HL-60/S4 treated with phorbol 12-myristate 13-acetate at 8.2 ng/mL for 4 days and 3 days (cell line): Measurements from ENCODE around the gene IGDCC3.
"Not testable (repeated sequence)": the region's sequence is repeated elsewhere in the genome, so short reads cannot be mapped to it uniquely, and the experiment has no call there.

Experiments used
- in situ Hi-C: fragments of 300-500 bp; cut with MboI; formaldehyde crosslinking; loops from 2 replicates; pipeline ENCODE4 v1.15.0; 2022; ENCODE audit warnings: low sequenced_read_pairs

The IGDCC3 gene

DNA sequence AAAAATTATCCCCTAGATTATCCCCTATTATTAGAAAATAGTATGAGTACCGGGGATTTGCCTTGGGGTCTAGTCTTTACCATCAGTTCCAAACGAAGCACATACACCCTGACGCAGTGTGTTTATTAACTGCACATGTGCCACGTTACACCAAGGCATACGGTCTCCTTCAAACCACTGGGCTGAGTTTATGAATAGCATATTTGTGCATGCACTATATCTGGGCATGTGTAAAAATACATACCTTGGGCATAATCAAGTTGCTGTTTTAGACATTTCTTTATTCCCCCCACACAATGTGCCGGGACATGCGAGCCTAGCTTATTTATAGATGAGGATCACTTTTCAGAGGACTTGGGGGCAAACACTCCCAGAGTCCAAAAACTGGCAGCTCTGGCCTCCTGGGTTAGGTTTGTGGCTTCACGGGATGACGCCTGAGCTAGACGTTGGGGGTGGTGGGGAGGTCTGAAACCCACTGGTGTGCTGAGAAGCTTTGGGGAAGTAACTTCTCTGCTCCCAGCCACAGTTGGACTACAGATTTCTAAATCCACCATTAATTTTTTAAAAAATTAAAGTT is 28.7 kb upstream of the IGDCC3 start:
- in situ Hi-C loops: no loop called here

- in situ Hi-C loops: no loop called here
Measured at GRCh38 chr15:65405791-65406423, 28.1 kb upstream of the IGDCC3 start.

DNA sequence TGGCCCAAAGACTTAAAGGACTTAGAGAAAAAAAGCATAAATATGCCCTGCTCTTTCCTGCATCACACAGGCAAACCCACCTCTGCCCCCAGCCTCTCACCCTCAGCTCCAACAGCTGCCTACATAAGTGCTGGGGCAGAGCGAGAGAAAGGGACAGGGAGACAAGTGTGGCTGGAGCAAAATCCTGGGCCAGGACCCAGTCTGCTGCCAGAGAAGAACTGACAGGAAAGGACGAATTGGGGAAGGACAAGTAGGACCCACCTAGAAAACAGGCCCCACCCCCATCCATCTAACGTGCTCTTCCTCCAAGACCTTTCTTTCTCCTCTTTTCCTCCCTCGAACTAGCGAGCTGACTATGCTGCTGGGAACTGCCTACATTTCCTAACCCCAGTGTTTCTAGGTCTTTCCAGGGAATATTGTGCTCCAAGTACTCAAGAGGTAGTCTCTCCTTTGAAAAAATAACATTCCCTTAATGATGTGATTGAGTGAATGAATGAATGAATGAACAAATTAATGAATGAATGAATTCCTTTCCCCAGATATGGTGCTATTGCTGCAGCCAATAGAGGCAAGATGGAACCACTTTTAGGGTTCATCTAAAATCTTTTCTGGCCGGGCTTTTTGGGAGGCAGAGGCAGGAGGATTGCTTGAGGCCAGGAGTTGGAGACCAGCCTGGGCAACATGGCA is 26.5 kb upstream of the IGDCC3 start:
- in situ Hi-C loops: no loop called here

GRCh38 chr15:65402961-65403360 is 25.2 kb upstream of the IGDCC3 start:
- in situ Hi-C loops: no loop called here

DNA sequence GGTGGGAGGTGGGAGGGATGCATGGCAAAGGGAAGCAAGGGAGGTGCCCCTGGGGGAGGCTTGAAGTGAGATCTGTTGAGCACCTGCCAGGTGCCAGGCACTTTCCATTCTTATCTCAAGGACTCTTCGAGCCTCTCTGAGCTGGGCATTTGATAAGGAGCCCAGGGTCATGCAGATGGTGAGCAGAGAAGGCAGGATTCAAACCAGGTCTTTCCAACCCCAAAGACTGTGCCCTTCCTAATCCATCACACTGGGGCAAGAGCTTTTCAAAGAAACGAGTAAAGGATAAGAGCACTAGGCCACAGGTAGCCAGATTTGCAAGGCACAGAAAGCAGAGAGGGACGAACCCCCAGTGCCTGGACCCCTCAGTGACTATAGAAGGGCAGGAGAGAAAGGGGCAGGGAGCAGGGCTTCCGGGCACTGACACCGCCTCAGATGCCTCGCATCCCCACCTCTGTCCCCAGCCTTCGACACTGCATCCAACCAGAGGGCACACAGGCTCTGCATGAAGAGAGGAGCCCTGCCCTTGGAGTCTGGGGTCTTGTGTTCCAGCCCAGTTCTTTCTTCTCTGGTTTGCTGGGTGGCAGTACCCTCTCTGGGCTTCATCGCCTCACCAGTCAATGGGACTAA is 23.9 kb upstream of the IGDCC3 start:
- in situ Hi-C loops: no loop called here

DNA sequence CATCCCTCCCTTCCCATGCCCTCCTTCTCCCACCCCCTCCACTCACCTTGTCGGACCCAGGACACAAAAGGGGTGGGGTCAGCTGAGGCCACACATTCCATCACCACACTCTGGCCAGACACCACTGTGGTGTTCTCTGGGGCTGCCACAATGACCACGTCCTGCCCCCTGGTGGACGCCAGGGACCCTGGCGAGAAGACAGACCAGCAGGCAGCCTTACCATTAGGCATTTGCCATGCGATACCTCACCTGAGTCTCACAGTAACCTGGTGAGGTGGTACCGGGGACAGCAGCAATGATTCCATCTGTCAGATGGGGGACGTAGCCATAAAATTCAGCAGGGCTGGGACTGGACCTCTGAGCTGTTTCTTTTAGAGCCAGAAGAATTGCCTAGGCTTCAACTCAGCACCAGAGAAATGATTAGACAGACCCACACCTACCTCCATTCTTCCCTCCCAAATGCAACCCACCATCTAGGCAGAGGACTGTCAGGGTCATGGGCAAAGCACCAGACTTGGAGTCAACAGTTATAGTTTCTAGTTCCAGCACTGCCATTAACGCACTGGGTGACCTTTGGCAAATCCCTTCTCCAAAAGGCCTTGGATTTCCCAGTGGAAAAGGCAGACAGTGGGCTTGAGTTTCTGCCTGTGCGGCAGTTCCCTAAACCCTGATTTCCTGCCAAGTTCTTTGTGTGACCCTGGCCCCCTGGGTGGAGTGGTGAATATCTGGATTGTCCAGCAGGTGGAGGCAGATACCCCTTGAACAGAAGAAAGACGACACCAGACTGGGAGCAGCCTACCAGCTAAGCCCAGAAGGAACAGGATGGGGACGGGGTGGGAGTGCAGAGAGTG is 23.2 kb upstream of the IGDCC3 start:
- in situ Hi-C loops: no loop called here

GRCh38 chr15:65399997-65400396 is 22.2 kb upstream of the IGDCC3 start:
- in situ Hi-C loops: no loop called here

GRCh38 chr15:65399001-65399706 is 21.4 kb upstream of the IGDCC3 start:
- in situ Hi-C loops: no loop called here

DNA sequence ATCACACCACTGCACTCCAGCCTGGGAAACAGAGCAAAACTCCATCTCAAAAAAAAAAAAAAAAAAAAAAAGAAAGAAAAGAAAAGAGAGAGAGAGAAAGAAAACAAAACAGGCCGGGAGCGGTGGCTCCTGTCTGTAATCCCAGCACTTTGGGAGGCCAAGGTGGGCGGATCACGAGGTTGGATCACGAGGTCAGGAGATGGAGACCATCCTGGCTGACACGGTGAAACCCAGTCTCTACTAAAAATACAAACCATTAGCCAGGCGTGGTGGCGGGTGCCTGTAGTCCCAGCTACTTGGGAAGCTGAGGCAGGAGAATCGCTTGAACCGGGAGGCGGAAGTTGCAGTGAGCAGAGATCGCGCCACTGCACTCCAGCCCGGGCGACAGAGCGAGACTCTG is 20.7 kb upstream of the IGDCC3 start:
- in situ Hi-C loops: not testable (repeated sequence)

DNA sequence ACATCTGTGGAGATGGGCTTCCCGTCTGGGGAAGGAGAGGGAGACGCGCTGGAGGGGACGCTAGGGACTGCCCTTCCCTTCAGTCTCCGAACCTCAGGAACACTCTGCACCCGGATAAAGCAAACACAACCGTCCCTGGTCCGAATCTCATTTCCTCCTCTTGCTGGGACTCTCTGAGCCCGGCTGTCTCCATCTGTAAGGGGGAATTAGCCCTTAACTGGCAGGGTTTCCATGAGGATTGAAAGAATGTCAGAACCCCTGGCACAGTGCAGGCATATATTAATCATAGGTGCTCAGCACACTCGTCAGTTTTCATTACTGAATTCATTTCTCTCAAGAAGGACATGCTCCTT is 19.1 kb upstream of the IGDCC3 start:
- in situ Hi-C loops: no loop called here

DNA sequence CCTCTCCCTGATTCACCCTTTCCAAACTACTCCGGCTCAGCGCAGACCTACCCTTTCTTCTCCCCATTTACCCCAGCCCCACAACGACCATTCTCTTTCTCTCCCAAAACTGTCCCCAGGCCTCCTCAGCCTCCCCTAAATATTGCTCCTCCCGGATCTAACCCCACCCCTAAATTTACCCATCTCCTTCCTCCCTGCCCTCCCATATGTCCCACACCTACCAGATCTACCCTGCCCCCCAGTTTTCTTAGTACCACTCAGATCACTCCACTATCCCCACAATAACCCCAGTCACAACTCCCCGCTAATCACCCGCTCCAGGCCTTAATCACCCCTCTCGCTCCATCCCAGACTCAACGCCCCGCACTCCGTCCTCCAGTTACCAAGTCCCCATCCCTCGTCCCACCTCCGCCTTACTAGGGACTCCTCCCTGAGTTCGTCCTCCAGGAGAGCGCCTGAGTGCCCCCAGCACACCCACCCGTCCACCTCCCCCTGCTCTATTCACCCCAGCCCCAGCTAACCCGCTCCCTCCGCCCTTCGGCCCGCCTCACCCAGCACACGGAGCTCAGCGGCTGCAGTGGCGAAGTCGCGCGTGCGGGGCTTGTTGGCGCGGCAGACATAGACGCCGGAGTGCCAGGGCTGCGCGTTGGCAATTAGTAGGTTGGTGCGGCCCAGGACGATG is 18.6 kb upstream of the IGDCC3 start:
- in situ Hi-C loops: no loop called here

DNA sequence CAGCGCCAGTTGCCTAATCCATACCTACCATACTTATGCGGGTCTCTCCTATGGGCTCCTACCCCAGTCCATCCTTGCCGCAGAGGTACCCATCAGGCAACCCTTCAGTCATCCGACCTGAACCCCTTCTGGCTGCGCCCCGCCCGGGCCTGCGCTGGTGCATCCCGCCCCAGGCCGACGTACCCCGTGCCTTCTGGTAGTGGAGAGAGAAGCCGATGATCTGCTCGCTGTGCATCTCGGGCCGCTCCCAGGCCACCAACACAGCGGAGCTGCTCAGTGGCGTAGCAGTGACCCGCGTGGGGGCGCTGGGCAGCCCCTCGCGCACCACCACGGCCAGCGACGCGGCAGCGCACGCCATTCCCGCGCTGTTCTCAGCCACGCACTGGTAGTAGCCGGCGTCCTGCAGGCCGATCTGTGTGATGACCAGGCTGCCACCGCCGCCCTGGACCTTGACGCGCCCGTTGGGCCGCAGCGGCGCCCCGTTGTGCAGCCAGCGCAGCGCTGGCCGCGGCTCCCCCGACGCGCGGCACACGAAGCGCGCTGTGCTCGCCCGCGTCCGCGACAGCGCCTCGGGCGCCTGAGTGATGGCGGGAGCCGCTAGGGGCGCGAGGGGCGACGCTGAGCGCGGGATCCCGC is 17.9 kb upstream of the IGDCC3 start:
- in situ Hi-C loops: no loop called here

GRCh38 chr15:65394936-65395335 is 17.1 kb upstream of the IGDCC3 start:
- in situ Hi-C loops: no loop called here

- in situ Hi-C loops: no loop called here
Measured at GRCh38 chr15:65394280-65394789, 16.5 kb upstream of the IGDCC3 start.

GRCh38 chr15:65393557-65393956 is 15.8 kb upstream of the IGDCC3 start:
- in situ Hi-C loops: no loop called here

DNA sequence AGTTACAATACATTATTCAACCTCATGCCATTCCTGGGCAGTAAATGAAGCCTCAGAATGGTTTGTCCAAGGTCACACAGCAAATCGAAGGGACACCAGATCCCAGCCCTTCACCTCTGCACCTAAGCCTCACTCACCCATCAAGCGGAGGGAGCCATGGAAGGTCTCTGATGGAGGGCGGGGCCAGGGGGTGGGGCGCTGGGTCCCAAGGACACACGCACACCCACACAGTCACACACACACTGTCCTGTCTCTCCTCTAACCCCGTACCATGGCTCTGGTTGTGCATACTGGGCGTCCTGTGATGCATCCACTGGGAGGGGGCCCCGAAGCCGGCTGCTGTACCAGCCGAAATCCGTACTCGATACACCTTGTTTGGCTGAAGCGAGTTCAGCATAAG is 15.3 kb upstream of the IGDCC3 start:
- in situ Hi-C loops: no loop called here

DNA sequence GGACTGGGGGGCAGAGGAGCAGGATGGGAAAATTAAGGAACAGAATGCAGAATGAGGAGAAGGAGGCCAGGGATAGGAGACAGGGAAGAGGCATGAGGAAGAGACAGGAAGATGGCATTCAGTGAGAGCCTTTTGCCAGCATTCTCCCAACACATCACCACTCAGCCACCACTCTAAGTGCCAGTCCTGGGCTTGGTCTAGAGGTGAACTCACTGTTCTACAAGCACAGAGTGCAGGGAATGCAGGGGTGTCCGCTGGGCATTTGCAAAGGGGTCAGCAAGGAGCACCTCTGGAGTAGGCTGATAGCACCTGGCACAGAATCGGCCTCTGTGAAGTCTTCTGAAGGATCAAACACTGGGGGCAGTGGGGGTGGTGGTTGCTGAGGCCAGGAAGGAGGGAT is 14.6 kb upstream of the IGDCC3 start:
- in situ Hi-C loops: no loop called here

DNA sequence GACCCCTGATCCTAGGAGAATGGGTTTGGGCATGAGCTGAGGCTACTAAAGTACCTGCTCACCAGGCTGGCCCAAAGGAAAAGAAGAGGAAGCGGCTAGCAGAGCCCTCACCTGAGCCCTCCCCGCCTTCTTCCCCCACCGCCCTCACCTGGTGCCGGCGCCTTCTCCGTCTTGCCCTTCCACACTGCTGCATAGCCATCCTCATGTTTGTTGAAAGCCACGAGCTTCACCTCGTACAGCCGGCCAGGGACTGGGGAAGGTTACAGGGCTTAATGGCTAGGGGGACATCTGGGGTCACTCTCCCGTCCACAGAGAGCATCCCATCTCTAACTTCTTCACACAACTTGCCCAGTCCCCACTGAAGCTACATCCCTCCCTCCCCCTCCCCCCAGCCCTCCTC is 13.9 kb upstream of the IGDCC3 start:
- in situ Hi-C loops: no loop called here

DNA sequence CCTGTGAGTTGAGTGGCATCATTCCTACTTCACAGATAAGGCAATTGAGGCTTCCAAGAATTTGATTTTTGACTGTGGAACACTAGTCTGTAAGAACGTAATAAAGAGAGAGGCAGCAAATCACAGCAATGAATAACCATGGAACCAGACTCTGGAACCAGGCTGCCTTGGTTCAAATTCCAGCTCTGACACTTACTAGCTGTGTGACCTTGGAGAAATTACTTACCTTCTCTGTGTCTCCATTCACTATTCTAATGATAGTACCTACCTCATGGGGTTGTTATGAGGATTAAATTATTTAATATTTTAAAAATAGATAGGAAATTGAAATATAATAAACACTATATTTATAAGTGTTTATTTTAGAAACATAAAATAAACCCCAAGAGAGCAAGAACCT is 12.6 kb upstream of the IGDCC3 start:
- in situ Hi-C loops: no loop called here
